GM18907 (cell line): ENCODE measurements around the gene PTPRK.

Experiments
- ATAC-seq: cut with Tn5 transposase; IDR thresholded peaks from one replicate; pipeline ENCODE4 v1.9.1; 2021; ENCODE audit warnings: mild to moderate bottlenecking, moderate library complexity; ENCODE audit not compliant: unreplicated experiment

Gene PTPRK

DNA sequence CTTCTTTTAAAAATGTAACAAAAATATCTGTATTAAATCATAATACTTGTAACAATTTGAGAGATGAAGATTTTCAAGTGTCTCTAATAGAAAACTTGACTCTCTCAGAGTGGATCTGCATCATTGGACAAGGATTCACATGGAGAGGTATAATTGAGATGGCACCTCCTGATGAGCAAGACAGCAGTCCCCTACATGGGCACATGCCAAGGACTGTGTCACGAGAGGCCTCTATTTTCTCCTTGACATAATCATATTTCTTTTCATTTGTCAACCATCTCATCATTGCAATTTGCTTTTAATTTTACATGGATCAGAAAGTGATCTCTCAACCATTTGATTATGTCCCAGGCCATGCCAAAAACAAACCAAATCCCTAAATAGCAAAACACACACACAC is 412.7 kb downstream of the PTPRK start:
- no peak for ATAC-seq

DNA sequence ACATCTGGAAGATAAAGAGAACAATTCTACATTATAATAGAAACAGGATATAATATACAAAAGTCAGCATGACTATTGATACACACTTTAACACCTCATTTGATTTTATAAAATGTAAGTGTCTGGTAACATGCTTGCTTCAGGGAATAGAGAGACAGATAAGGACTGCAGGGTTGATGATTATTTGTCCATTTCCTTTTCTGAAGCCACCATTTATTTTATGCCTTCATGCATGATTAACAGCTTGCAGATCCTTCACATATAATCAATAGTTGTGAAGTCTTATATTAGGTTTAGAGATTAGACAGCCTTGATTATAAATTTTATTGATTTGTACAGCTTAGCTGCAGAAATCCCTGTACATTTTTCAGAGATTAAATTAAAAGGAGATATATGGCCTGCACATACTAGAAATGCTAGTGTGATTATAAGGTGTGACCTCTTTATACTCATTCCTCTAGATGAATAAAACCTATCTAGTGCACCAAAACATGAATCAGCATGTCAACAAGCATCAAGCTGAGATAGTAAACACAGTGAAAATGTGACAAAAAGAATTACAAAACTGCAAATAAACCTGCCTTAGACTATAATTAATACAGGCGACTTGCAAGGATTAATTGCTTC is 420.7 kb downstream of the PTPRK start:
- no peak for ATAC-seq

DNA sequence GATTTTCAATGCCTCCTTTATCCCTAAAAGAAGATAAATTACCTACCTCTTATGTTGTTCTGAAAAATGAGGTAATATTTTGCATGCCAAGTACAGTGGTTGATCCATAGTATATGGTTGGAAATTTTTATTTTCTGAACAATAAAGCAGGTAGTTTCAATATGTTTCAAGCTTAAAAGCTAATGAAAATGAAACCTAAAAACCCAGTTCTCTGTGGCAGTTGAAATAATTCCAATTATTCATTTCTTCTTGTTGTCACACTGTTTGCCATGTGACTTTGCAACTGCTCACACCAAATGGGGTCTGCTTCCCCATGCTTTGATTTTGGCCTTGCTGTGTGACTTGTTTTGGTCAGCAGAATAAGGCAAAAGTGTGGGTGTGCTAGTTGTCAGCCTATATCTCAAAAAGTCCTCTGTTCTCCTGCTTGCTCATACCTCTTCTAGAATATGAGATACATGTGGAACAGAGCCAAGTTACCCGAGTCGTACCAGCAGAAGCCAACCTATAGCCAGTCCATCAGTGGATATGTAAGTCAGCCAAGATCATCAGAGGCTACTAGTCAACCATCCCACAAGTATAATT is 422.3 kb downstream of the PTPRK start:
- ATAC-seq, result no peak

DNA sequence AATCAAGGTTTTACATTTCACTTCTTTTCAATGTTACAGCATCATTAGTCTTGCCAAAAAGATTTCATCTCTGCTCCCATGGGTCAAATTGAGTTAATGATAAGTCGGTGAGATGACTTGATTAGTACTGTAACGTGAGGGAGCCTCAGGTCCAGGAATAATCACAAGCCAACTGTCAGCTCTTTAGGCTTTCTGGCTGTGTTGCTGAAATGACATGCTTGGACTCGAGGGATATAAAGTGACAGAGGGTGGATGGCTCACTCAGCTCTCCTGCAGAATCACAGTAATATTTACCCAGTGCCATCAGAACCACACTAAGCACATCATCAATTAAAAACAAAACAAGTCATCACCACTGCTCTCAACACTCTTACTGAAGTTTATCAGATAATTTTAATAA is 423.4 kb downstream of the PTPRK start:
- no peak for ATAC-seq

DNA sequence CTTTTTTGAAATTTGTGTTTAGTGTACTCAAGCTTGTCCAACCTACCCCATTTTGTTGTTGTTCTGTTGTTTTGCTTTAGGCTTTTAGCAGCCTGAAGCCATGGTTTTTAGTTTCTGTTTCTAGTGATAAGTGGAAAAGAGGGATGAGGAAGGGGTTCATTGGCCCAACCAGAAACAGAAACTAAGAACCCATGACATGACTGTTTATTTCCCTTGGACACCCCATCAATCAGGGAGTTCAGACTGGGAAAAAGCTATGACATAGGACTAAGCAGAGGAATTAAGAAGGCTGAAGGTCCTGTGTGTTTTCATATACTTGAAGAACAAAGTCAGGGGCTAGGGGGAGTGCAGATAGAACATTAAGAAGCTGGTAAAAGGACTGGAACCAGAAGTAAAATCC is 425.0 kb downstream of the PTPRK start:
- no peak for ATAC-seq

DNA sequence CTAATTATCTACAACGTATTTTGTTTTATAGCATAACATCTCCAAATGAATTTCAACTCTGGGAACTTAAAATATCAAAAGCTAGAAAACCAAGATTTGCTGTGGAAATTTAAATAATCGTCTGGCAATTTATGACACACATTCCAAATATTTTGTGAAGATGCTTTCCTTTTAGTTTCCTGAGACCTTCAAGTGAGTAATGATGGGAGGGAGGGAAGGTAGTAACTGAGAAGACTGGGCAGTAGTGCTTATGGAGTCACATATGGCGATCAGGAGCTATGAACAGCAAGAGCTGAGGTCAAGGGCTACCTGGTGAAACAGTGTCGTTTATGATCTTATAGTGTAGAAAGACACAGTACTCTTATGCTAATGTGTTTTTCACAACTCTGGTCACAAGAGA is 441.4 kb downstream of the PTPRK start:
- no peak for ATAC-seq

DNA sequence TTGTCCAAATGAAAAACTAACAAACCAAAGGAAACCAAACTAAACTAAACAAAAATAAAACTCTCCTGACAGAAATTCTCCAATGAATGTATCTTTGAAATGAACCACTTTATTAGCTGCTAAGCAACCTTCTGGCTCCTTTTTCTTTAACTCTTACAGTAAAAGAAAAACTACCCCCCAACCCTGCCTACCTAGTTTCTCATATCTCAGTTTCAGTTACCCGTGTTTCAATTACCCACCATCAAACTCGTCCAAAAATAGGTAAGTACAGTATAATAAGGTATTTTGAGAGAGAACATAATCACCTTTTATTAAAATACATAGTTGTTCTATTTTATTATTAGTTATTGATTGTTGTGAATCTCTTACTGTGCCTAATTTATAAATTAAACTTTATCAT is 442.1 kb downstream of the PTPRK start:
- ATAC-seq, result peak; percentile 75

DNA sequence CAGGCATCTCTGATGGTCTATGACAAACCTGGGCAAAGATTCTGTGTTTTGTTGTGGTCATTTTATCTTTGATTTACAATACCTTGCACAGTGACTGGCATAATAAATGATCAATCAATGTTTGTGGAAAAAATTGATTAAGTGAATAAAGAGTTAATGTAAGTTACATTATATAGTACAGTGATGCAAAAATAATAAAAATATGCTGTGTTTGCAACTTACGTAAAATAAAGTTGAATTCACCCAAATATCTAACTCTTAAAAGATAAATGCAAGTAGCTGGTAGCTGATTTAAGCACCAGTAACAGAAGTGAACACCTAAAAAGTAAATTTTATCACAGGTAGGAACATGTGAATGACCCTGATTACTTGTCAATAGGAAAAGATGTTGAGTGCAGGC is 443.6 kb downstream of the PTPRK start:
- no peak for ATAC-seq

DNA sequence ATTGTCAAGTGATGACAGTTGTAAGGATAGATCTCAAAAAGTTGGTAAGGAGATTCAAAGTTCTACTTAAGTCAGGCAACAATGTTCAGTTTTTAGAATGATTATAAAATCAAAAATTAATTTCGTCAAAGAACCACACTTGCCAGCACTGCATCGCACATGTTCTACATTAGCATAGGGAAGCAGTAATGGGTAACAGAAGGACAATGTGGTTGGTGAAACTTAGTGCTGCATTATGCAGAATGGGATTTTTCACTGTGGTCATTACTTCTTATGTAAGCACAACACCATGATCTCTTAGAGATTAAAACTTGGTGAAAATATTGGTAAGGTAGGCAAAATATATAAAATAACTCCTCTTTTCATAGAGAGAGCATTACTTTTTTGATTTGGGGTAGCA is 445.8 kb downstream of the PTPRK start:
- no peak for ATAC-seq

DNA sequence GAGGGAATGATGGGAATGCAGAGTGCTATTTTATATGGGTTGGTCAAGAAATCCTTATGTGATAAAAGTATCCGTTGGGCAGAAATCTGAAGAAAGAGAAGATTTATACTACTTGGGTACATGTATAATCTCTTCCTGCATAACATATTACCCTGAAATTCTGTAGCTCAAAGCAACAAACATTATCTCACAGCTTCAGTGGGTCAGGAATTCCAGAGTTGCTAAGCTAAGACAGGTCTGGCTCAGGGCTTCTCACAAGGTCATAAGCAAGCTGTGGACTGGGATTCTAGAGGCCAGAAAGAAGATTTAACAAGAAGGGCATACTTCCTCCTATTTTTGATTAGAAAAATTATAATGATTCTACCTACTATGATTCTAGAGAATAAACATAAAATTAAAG is 447.0 kb downstream of the PTPRK start:
- ATAC-seq, result no peak

DNA sequence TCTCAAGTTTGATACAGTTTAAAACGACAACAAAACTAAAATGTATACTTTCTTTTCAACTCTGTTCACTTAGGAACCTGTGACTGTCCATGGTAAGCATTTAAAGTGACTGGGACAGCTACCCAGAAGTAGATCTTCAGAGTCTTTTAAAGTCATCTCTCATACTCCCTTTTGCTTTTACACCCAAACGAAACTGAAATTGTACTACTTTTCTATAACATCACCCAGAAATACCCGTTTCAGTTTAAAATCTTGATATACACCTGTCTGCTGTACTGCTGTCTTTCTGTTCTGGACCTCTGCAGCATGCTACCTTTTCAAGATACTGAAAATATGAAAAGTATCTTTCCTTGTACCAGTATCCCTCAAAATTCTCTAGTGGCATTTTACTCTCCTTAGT is 449.2 kb downstream of the PTPRK start:
- ATAC-seq, result no peak

DNA sequence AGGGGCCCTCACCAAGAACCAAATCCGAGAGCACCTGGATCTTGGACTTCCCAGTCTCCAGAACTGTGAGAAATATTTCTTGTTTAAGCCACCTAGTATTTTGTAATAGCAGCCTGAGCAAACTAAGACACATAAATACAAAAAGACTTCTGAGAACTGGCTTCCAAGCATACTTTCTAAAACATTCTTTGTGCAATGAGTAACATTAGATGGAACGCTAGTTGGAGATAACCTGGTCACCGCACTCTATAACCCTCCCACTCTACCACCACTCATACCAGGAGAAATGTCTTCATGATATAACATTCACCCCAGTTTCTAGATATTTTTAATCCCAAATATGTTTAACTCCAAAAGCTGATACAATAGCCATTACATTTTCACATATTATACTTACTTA is 450.0 kb downstream of the PTPRK start:
- no peak for ATAC-seq

DNA sequence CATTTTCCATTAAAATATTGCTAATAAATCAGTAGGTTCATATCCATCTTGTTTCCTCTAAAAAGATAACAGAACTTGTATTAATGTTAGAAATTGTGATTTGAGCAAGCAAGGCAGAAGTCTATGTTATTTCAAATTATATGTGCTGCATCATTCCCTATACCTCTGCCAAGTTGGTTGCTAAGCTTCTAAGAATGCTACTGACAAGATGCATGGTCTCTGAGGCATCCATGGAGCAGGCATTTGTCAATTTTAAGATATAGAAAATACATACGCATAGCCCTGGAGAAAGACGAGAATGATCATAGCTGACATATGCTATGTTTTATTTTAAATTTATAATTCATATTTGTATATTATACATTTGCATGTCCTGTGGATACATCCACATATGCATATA is 451.2 kb downstream of the PTPRK start:
- no peak for ATAC-seq

DNA sequence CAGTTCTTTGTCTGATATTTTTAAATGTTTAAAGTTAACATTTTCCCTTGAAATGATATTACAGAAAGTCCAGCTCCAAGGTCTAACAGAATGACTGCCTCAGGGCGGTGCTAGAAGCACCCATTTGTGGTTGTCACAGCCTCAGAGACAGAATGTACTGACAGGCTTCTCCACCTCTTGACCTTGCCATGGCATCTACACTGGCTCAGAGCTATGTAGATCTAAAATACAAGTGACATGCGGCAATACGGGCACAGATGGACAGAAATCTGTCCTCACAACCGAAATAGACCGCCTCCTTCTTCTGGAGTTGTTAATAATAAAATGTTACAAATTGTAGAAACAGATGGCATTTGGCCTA is 452.3 kb downstream of the PTPRK start:
- ATAC-seq, result no peak

DNA sequence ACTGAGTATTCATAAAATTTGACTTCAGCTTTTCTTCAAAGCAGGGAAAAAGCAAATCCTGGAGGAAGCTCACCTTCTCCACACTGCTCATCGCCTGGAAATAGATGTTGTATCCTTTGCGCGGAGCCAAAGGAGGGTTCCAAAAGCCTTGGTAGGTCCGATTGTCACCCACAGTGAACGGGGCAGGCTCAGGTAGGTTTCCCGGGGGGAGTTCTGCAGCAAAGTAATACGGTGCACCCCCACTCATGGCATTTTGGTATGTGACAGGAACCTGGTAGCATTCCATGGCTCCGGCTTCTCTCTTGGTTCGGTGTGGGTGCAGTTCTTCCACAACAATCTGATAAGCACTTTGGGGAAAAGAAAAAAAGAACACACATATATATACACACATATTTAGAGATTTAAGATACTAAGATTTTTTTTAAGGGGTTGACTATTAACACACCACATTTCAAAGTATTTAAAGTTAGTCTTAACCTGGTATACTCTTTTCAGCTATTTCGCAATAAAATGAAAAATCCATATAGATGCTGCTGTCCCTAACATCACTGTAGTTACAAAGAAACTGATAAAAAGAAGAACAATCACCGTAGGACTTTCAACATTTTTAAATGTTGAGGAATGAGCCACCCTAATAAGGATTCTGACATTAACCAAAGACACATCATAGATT is 452.8 kb downstream of the PTPRK start:
- ATAC-seq, result no peak

DNA sequence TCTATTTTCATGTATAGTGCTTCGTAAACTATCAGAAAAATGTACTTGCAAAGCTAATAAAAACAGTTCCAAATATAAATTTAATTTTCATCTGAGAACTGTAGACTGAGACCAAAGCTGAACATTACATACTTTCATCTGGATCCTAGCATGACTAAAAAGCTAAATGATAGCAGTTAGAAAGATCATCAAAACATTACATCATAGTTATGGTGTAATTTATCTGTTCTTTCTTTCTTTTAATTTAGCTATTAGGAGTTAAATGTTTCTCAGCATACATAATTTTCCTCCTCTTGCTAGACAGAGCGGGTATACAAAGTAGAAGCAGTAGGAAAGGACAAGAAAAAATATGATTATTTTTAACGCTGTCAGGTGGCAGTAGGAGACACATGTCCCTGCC is 455.3 kb downstream of the PTPRK start:
- ATAC-seq, result no peak

DNA sequence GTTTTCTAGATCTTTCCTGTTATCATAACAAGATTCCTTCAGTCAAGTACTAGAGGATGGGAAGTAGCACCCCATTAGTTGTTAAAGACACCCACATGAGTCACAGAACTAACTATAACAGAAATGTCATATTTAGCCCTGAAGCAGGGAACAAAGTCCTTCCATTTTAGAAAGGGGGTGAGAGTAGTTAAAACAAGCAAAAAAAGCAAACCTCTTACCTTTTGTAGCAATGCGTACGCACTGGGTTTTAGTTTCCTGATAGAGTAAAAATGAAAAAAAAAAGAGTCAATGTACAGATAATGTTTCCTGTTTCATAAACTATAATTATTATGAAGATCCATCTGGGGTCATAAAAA is 455.9 kb downstream of the PTPRK start:
- no peak for ATAC-seq

DNA sequence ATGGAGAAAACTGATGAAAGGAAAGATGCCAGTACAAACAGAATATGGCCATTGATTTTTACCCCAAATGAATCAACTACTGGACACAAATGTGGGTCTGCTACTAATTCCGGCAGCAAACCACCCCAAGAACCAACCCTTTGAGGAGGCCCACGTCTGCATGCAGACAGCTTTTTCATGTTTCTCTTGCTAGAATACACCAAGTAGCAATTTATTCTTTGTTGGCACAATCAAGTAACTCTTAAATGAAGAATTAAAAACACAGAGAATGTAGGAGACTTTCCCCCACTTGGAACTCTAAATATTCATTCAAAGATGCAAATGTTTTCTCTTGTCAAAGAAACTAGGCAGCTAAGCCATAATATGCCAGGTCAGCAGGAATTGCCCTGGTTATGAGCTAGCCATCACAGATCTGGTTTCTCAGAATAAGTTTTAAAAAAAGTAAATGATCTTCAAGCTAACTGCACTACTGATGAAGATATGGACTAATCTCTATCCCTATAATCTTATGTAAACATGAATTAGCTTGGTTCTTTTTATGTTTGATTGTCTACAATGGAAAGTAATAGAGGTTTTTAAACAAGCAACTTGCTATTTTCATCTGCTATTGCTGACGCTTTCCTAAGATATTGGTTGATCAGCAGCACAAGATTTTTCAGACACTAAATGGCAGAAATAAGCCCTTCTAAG is 456.4 kb downstream of the PTPRK start:
- ATAC-seq, result no peak

DNA sequence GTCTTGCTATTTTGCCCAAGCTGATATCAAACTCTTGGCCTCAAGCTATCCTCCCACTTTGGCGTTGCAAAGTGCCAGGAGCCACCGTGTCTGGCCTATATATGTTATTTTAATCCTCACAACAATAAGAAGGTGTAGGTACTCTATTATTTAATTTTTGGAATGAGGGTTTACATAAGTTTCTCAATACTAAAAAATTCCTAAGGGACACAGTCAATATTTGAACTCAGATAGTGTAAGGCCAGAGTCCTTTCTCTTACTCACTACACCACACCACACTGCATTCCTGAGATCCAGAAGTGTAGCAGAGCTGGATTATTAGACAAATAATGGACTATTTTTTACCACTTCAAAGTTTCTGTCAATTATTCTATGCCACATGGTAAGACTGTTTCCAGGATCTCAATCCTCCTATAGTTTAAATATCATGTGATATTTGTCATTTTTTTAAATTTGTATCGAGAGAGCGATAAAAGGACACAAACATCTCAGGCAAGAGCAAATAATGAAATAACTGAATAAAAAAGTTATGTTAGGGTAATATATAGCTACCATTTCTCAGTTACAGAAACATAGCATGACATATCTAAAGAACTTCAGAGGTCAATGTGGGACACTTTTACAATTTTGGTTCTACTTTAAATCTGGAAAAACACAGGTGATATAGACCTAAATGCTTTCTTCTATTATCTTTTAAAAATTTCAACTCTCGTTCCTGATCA is 457.4 kb downstream of the PTPRK start:
- no peak for ATAC-seq

DNA sequence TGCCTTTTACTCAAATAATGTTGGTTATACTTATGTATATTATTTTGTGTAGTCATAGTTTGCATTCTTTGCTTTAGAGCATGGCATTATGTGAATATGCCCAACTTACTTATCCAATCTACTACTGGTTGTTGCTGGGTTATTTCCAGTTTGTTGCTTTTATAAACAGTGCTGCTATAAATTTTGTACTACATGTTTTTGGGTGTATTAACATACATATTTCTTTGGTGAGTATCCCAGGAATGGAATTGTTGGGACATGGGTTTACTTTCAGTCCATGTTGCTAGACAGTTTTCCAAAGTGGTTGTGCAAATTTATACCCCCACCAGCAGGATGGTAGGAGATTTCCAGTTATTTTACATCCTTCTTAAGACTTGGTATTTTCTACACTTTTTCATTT is 462.5 kb downstream of the PTPRK start:
- no peak for ATAC-seq

DNA sequence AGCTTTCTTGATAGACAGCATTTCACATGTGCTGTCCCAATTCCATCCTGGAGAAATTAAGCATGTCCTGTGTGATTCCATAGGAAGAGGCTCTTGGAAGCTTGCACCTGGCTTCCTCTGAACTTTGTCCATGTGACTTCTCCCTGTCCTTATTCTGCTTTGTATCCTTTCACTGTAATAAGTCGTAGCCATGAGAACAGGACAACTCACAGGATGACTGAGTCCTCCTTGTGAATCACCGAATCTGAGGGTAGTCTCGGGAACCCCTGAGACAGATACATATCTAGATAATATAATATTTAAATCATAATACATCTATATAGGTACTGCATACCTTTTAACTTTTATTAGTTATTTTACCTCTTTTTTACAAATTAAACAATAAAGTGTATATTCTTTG is 462.9 kb downstream of the PTPRK start:
- no peak for ATAC-seq

DNA sequence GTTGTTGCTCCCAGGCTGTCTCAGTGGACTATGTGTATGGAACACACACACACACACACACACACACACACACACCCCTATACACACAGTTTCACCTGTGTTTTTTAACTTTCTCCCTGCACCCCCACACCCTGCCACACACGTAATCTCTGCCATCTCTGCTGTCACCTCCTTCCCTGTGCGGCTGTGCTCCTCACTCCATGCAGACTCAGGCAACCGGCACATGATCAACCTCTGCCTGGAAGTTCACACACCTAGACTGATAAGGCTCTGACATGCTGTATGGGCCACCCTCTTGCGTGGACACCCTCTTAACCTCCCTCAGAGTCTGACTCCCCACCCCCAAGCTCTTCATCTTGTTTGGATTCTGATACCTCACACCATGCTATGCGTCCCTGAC is 467.3 kb downstream of the PTPRK start:
- no peak for ATAC-seq
